Chondrocyte (in vitro differentiated cells): Measurements from ENCODE around the gene CALB2. TPM values are rescaled to one million over a fixed set of nuclear protein-coding genes. Genes with fewer than 3 reads are reported as not detected.

ENCODE experiments used
- DNase-seq: peaks from one replicate; pipeline ENCODE4 v3.0.0; 2021; ENCODE audit warnings: mixed read lengths, low spot score
- H3K27ac Mint-ChIP-seq: one replicate; pipeline ENCODE4 v1.8.0; 2021; ENCODE audit warnings: mild to moderate bottlenecking, moderate library complexity, mixed read lengths; ENCODE audit not compliant: unreplicated experiment
- H3K27me3 Mint-ChIP-seq: 2 replicates; pipeline ENCODE4 v1.8.0; 2021; ENCODE audit warnings: low read depth, mixed read lengths
- H3K36me3 Mint-ChIP-seq: 2 replicates; pipeline ENCODE4 v1.8.0; 2021; ENCODE audit warnings: low read depth, mixed read lengths
- H3K4me1 Mint-ChIP-seq: 2 replicates; pipeline ENCODE4 v1.8.0; 2021; ENCODE audit warnings: low read depth, mild to moderate bottlenecking, mixed read lengths
- H3K4me3 Mint-ChIP-seq: one replicate; pipeline ENCODE4 v1.8.0; 2021; ENCODE audit warnings: mild to moderate bottlenecking, moderate library complexity, mixed read lengths; ENCODE audit not compliant: unreplicated experiment
- H3K9me3 Mint-ChIP-seq: 2 replicates; pipeline ENCODE4 v1.8.0; 2021; ENCODE audit warnings: low read depth, mixed read lengths
- total RNA-seq: library from RNA; stranded (reverse); gene quantifications from 3 replicates; pipeline ENCODE4 v1.2.1, GENCODE V29; 2021
- TF ChIP-seq, protein P1 (sequence below): fragments of 200-600 bp; sonication (generic); IDR thresholded peaks from 2 replicates; pipeline ENCODE4 v1.5.0; 2021; ENCODE audit warnings: antibody characterized with exemption, mild to moderate bottlenecking, moderate library complexity

Gene CALB2
- total RNA-seq, 1 donor from 2014 or later = not detected

DNA sequence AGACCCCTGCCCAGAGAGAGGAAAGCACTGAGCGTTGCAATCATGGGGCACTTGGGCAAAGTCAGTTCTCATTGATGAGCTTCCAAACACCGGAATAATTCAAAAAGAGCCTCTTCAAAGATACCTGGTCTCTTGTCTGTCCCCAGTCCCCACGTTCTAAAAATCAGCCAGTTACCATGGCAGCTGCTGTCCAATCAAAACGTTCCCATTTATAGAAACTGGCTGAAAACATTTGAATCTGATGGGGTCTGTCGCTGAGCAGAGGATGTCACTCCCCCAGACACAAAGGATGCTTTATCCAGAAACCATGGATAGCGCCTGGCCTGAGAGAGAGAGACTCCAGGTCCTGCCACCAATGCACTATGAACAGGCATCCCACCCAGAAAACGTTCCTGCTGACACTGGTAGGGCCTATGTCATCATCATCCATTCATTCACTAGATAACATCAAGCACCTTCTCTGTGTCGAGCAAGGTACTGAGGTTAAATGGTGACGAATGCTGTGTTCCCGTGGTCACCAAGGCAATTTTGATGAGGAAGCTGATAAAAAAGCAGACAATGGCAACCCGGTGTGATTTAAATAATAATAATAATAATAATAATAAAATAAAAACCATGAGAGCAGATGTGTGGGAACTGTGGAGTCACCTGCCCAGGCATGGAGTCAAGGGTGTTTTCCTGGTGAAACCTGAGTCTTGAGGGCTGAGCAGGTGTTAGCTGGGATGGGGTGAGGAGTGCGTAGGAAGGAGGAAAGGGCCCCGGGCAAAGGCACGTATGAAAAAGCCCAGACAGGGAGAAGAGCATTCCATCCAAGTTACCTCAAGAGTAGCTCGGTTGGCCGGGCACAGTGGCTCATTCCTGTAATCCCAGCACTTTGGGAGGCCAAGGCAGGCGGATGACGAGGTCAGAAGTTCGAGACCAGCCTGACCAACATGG is 19.0 kb upstream of the CALB2 start:
- Mint-ChIP-seq H3K27ac (no peak overlapping the region), H3K9me3 (peaks cover 6% of the 10 kb centered on the region), H3K27me3 (peaks cover 13% of the 10 kb centered on the region), H3K4me1 (no peaks in the 10 kb centered on the region), H3K36me3 (no peaks in the 10 kb centered on the region), H3K4me3 (no peak overlapping the region)
- DNase-seq = no peak
- TF ChIP-seq, protein P1, sequence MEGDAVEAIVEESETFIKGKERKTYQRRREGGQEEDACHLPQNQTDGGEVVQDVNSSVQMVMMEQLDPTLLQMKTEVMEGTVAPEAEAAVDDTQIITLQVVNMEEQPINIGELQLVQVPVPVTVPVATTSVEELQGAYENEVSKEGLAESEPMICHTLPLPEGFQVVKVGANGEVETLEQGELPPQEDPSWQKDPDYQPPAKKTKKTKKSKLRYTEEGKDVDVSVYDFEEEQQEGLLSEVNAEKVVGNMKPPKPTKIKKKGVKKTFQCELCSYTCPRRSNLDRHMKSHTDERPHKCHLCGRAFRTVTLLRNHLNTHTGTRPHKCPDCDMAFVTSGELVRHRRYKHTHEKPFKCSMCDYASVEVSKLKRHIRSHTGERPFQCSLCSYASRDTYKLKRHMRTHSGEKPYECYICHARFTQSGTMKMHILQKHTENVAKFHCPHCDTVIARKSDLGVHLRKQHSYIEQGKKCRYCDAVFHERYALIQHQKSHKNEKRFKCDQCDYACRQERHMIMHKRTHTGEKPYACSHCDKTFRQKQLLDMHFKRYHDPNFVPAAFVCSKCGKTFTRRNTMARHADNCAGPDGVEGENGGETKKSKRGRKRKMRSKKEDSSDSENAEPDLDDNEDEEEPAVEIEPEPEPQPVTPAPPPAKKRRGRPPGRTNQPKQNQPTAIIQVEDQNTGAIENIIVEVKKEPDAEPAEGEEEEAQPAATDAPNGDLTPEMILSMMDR = no peak

- Mint-ChIP-seq H3K4me1 (no peaks in the 10 kb centered on the region), H3K36me3 (no peaks in the 10 kb centered on the region), H3K9me3 (peaks cover 6% of the 10 kb centered on the region), H3K27me3 (peaks cover 22% of the 10 kb centered on the region), H3K27ac (no peak overlapping the region), H3K4me3 (no peak overlapping the region)
- no peak for DNase-seq
- TF ChIP-seq, protein P1 = no peak
Measured at GRCh38 chr16:71340406-71340805, 18.1 kb upstream of the CALB2 start.

DNA sequence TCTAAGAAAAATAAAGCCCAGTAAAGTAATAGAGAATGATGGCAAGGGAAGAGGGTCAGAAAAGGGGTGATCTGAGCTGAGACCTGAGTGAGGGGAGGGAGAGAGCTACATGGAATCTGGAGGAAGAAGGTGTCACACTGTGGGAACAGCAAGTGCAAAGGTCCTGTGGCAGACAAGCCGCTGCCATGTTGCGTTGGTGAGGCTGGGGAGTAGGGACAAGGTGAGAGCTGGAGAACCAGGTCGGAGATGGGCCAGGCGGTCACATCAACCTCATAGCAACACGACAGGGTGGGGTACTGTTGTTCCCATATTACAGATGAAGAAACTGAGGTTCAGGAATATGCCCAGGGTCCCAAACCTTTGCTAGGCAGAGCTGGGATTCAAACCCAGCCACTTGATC is 16.6 kb upstream of the CALB2 start:
- TF ChIP-seq, protein P1 = no peak
- no peak overlapping the region for H3K4me3 Mint-ChIP-seq
- no peak for DNase-seq
- H3K27ac Mint-ChIP-seq = no peak overlapping the region
- H3K36me3 Mint-ChIP-seq = no peaks in the 10 kb centered on the region
- peaks cover 29% of the 10 kb centered on the region for H3K27me3 Mint-ChIP-seq
- no peaks in the 10 kb centered on the region for H3K9me3 Mint-ChIP-seq
- no peaks in the 10 kb centered on the region for H3K4me1 Mint-ChIP-seq

- no peak overlapping the region for H3K27ac Mint-ChIP-seq
- H3K27me3 Mint-ChIP-seq = peaks cover 40% of the 10 kb centered on the region
- TF ChIP-seq, protein P1 = no peak
- DNase-seq = no peak
- no peaks in the 10 kb centered on the region for H3K9me3 Mint-ChIP-seq
- H3K4me1 Mint-ChIP-seq = no peaks in the 10 kb centered on the region
- H3K36me3 Mint-ChIP-seq = no peaks in the 10 kb centered on the region
- no peak overlapping the region for H3K4me3 Mint-ChIP-seq
Measured at GRCh38 chr16:71343078-71343477, 15.4 kb upstream of the CALB2 start.

DNA sequence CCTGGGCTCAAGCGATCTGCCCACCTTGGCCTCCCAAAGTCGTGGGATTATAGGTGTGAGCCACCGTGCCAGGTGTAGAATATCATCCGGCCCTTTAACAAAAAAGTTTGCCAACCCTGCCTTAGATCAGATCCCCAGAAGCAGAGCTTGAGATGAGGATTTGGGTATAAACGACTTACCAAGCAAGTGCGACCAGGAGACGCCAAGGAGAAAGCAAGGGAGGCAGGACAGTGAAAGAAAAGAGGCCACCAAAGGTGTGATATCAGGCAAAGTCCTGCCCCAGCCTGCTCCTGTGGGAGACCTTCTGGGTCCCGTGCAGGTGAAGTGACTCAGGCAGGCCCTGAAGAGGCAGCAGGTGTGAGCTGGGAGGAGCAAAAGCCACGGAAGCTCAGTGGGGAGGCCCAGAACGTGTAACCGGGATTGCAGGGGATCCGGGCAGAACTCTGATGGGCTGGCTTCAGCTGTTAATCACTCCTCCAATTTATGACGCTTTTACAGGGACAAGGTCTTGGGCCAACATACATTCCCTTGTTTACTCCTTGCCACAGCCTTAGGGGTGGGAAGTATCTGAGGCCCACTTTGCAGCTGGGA is 14.1 kb upstream of the CALB2 start:
- TF ChIP-seq, protein P1 = no peak
- H3K4me3 Mint-ChIP-seq = no peak overlapping the region

More for the DNA sequence above, 14.1 kb upstream of the CALB2 start:
- DNase-seq = no peak
- Mint-ChIP-seq H3K4me1 (no peaks in the 10 kb centered on the region), H3K36me3 (no peaks in the 10 kb centered on the region), H3K27ac (no peak overlapping the region), H3K9me3 (no peaks in the 10 kb centered on the region), H3K27me3 (peaks cover 39% of the 10 kb centered on the region)
